ENCODE results near the gene OR52A1. TPM values are rescaled to one million over a fixed set of nuclear protein-coding genes. Genes with fewer than 3 reads are reported as not detected.
"Not testable (repeated sequence)": the region's sequence is repeated elsewhere in the genome, so short reads cannot be mapped to it uniquely, and the experiment has no call there.

Gene OR52A1
- total RNA-seq, 4 donors from 2014 or later = not detected

- H3K9me3 ChIP-seq = no peaks in the 10 kb centered on the region
- no peak overlapping the region for H3K27ac ChIP-seq
- in situ Hi-C loops (cut with MboI; ENCODE audit: low sequenced_read_pairs in 4 of 4) = no loop called here
- intact Hi-C loops (cut with DNase I; ENCODE audit: low total_unique reads) = no loop called here
- H3K4me3 ChIP-seq = no peak overlapping the region
- H3K4me1 ChIP-seq = no peaks in the 10 kb centered on the region
- DNase-seq (no peak), ATAC-seq (no peak)
- no peaks in the 10 kb centered on the region for H3K36me3 ChIP-seq
- no peak for TF ChIP-seq CTCF (IDR thresholded peaks at IDR 0.05 in 4 of 5, conservative IDR thresholded peaks at IDR 0.05 in 1 of 5)
- TF ChIP-seq POLR2A (IDR thresholded peaks at IDR 0.05) = no peak
- H3K27me3 ChIP-seq = no peaks in the 10 kb centered on the region
These were observed 5.2 kb upstream of the OR52A1 start for GRCh38 chr11:5159806-5160205.

GRCh38 chr11:5153574-5154431, 754 bp downstream of the OR52A1 start:
- Histone ChIP-seq H3K4me3 (no peak overlapping the region), H3K27me3 (no peaks in the 10 kb centered on the region), H3K4me1 (no peaks in the 10 kb centered on the region), H3K9me3 (no peaks in the 10 kb centered on the region), H3K36me3 (no peaks in the 10 kb centered on the region), H3K27ac (no peak overlapping the region)
- in situ Hi-C loops (cut with MboI; ENCODE audit: low sequenced_read_pairs in 4 of 4) = no loop called here
- intact Hi-C loops (cut with DNase I; ENCODE audit: low total_unique reads) = no loop called here
- DNase-seq (no peak), ATAC-seq (no peak)
- no peak for TF ChIP-seq CTCF (IDR thresholded peaks at IDR 0.05 in 4 of 5, conservative IDR thresholded peaks at IDR 0.05 in 1 of 5)
- TF ChIP-seq POLR2A (IDR thresholded peaks at IDR 0.05) = no peak

GRCh38 chr11:5151713-5152153, 2.8 kb downstream of the OR52A1 start:
- Histone ChIP-seq H3K9me3 (no peaks in the 10 kb centered on the region), H3K4me3 (no peak overlapping the region), H3K27me3 (no peaks in the 10 kb centered on the region), H3K36me3 (no peaks in the 10 kb centered on the region), H3K27ac (no peak overlapping the region), H3K4me1 (no peaks in the 10 kb centered on the region)
- ATAC-seq (no peak), DNase-seq (no peak)
- in situ Hi-C loops (cut with MboI; ENCODE audit: low sequenced_read_pairs in 4 of 4) = no loop called here
- intact Hi-C loops (cut with DNase I; ENCODE audit: low total_unique reads) = no loop called here
- TF ChIP-seq CTCF (IDR thresholded peaks at IDR 0.05 in 4 of 5, conservative IDR thresholded peaks at IDR 0.05 in 1 of 5) (no peak), POLR2A (IDR thresholded peaks at IDR 0.05) (no peak)

- H3K36me3 ChIP-seq; in situ Hi-C loops (cut with MboI; ENCODE audit: low sequenced_read_pairs in 4 of 4); DNase-seq; H3K9me3 ChIP-seq; H3K27ac ChIP-seq; H3K4me3 ChIP-seq; H3K4me1 ChIP-seq; H3K27me3 ChIP-seq; ATAC-seq; intact Hi-C loops (cut with DNase I; ENCODE audit: low total_unique reads): not testable (repeated sequence)
These were observed 10.4 kb downstream of the OR52A1 start for GRCh38 chr11:5144206-5144605.

- in situ Hi-C loops (cut with MboI; ENCODE audit: low sequenced_read_pairs in 4 of 4) (no loop called here), intact Hi-C loops (cut with DNase I; ENCODE audit: low total_unique reads) (no loop called here)
- H3K4me1 ChIP-seq = no peaks in the 10 kb centered on the region
- no peaks in the 10 kb centered on the region for H3K27me3 ChIP-seq
- DNase-seq (no peak), ATAC-seq (no peak)
- TF ChIP-seq POLR2A (IDR thresholded peaks at IDR 0.05) (no peak), CTCF (IDR thresholded peaks at IDR 0.05 in 4 of 5, conservative IDR thresholded peaks at IDR 0.05 in 1 of 5) (no peak)
- no peak within 1 kb of the TSS for H3K27ac ChIP-seq
- H3K36me3 ChIP-seq = no peaks in the 10 kb centered on the region
- no peak within 1 kb of the TSS for H3K4me3 ChIP-seq
- H3K9me3 ChIP-seq = no peaks in the 10 kb centered on the region
These were observed 16.6 kb downstream of the OR52A1 start, which contains the start of gene OR52A5 for GRCh38 chr11:5137996-5138395. Gene OR52A5 (minus strand): TSS chr11:5138356. CDS start chr11:5132642, 5,714 bp downstream.

All from gastrocnemius medialis (tissue), 4 donors.